Germinal center (tissue), 1 donor: ENCODE results near the gene LAMA4.

Source experiments
- DNase-seq: peaks from one replicate; pipeline ENCODE4 v3.0.0; 2012; ENCODE audit warnings: mixed read lengths, low spot score

LAMA4 gene

DNA sequence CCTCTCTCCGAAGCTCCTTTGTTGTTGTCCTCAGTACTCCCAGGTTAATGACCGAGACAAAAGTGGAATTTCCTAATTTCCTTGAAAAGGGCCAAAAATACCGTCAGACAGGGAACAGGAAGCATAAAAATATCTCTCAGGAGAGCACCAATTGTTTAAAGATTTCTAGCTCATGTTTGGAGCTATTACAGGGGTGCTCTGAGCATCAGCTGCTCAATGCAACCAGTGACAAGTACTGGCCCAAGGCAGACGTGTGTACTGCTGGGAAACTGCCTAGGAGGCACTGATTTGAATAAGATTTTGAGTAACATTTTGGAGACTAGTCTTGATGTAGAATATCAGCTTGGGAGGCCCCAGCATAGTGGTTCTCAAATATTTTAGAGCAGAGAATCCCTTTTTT lies 17.3 kb downstream of the LAMA4 start:
- DNase-seq, result no peak

DNA sequence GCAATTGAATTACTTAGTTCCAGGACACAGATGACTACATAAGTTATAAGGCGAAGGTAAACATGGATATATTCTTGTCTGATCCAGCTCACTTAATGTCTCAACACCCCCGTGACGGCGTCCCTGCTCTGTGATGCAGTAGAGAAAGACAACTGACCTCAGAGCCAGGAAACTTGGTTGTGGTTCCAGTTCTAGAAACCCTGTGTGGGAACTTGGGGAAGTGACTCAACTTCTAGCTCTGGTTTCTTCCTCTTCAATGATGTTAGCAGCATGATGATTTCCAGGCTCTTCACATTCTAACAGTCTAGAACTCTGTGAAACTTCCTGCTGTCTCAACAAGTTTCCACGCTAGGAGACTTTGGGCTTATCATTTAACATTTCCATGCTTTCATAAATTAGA lies 18.4 kb downstream of the LAMA4 start:
- no peak for DNase-seq

DNA sequence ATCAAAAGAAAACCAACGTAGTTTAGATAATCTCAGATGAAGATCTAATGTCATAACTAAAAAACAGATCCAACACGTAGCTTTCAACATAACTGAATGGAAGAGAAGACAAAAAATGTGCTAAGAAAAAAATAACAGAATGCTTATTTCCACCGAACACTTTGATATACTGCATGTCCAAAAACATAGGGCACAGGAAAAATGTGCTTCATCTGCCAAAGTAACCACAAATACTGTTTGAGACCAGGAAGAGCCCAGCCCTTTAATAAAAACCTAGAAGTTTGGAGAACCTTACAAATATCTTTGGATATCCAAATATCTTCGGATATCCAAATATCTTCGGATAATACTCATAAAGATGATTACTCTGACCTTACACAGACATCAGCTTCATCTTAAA lies 19.8 kb downstream of the LAMA4 start:
- no peak for DNase-seq

DNA sequence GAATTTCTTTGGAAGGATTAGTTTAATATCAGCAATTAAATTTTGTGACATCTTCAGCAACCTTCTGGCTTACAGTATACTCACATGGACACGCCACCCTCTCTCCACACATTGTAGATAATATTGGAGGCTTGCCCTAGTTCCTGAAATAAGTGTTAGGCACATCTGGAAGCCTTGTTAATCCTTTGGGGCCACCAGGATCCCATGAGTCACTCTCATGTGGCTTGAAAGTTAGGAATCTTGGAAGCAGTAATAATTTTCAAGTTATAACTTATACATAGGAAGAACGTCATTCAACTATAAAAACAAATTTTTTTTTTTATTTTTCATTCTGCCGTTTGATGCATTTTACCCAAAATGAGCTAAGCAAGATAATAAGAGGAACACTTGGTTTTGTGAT lies 20.5 kb downstream of the LAMA4 start:
- no peak for DNase-seq

DNA sequence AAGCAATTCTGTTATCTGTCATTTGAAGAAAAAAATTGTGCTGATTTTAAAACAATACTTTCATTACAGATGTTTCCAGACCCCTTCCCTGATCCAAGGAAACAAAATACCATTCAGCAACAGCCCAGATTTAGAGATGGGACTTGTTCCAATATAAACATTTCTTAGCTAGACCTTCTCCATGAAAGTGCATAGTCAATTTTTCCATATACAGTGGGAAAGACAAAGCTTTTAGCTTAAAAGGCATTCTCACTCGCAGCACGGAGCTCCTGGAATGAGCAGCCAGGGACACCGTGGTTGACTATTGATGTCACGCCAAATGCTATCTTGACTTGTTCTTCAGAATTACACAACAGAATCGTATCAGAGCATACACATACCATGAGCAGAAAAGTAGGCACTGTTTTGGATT lies 21.5 kb downstream of the LAMA4 start:
- no peak for DNase-seq

DNA sequence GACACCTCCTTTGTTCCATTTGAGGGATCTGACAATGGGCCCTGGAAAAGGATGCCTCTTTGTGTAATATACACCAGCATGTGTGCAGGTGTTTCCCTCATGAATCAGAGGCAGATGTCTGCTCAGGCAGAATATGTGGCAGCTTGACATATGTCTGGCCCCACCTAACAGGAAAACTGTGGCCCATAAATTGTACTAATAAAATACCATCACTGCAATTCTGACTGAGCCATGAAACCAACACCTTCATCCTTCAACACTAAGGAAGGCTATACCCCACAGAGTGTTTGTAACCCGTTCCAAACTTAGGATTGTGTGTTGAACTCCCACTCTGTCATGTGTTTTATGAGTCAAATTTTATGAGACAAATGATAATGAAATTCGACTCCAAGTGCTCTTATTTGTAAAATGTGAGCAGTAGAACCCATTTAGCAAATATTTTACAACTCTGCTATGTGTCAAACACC lies 22.7 kb downstream of the LAMA4 start:
- no peak for DNase-seq

DNA sequence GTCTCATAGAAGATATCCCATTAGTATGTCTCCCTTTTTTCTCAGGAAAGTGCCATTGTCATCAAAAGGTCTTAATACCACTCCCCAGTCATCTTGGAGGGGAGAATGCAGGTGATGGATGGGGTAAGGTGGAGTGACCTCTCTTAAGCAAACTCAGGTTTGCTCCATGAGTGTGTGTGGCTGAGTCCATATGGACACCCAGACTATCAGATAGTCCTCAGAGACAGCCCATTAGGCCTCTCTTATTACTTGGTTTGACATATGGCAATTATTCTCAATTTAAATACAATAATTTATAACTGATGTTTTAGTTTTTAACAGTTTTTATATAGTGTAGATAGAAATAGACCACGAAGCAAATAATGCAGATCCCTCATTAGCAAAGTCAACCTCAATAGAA lies 23.2 kb downstream of the LAMA4 start:
- no peak for DNase-seq

DNA sequence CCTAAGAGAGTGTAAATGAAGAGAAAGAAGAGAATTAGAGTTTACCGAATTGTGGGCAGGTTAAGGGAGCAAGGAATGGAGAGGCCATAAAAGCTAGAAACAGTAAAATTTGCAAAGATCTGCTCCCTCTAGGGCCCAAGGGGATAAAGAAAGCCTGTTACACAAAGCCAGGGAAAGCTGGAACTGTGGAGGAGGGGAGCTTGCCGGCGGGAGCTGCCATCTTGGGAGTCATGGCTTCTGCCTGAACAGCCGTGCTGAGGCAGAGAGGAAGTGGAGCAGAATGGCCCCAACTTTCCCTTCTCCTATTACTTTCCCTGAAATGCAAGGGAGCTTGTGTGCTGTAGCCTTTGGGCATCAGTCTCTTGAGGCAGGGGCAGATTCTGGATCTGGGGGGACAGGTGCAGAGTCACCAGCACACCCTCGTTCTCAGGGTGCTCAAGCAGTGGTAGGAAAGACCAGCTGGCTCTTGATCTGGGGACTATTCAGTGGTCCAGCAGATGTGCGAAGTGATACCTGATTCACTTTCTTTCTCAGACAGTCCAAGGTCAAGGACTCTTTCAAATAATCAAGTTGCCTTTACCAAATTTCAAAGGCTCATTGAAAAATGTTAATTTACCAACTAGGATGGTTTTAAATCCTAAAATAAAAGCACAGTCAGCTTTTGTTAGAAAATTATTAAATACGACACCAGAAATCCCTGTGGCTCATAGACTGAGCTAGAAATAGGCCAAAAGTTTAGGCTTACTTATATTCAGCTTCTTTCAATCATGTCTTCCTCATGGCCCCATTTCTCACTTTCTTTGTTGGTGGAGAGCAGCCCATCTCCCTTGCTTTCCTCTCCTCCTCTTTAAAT lies 25.7 kb downstream of the LAMA4 start:
- DNase-seq, result no peak

DNA sequence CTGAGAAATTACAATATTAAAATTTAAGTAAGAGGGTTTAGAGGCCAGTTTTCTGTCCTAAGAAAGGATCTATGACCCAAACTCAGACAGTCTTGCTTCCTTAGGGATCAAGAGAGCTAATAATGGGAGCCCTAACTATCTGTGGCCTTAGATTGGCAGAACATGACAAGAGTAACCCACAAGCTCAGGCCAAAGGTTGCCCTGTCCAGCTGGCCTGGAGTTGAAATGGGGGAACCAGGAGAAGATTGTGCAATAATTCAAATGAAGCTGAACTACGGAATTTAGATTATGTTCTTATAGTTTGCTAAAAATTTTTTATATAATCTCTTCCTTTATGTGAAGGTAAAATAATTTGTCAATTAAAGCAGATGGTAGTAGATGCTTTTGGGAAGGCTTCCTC lies 26.4 kb downstream of the LAMA4 start:
- no peak for DNase-seq

DNA sequence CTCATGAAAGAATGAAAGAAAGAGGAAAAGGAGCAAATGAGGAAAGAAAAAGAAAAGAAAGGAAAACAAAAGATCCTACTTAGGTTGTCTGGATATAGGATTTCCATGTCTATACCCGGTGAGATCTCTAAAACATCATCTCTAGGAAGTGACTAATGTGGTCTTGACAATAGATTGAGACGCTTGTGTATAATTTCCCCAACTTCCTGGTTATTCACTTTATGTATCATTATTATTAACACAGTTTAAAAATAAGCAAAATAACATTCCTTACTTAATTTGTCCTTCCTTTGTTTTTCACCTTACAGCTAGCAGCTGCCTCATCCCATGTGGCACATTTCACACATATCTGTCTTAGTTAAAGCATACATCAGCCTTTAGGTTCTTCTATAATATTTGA lies 27.0 kb downstream of the LAMA4 start:
- DNase-seq, result no peak

DNA sequence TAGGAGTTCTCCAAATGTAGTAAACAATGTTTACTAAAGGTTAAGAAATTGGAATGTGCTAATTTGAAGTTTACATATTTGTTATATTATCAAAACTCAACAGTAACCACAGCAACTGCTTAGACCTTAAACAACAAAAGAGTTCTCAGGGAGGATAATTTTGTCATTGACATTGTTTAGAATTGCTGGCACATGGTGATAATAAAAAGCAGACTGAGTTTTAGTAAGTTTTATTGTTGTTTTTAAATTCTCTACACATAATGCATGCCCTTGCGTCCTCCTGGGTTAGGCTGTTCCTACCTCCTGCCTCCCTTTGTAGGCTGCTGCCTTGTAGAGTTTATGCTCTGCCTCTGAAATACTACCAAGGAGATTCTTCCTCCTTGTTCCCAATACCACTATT lies 28.7 kb downstream of the LAMA4 start:
- DNase-seq, result no peak

DNA sequence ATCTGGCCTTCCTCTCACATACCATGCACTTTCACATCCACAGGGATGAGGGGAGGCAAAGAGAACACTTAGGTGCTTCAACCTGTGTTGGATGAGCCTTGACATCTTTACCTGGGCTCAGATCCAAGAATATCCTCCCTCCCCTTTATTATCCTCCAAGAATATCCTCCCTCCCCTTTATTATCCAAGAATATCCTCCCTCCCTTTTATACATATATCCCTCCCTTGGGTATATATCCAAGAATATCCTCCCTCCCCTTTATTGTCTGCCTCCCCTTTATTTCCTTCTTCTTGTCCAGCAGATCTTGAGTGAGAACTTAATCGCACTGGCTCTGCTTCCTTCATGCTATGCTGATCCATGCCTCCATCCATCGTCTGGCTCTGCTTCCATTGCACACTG lies 30.3 kb downstream of the LAMA4 start:
- no peak for DNase-seq

DNA sequence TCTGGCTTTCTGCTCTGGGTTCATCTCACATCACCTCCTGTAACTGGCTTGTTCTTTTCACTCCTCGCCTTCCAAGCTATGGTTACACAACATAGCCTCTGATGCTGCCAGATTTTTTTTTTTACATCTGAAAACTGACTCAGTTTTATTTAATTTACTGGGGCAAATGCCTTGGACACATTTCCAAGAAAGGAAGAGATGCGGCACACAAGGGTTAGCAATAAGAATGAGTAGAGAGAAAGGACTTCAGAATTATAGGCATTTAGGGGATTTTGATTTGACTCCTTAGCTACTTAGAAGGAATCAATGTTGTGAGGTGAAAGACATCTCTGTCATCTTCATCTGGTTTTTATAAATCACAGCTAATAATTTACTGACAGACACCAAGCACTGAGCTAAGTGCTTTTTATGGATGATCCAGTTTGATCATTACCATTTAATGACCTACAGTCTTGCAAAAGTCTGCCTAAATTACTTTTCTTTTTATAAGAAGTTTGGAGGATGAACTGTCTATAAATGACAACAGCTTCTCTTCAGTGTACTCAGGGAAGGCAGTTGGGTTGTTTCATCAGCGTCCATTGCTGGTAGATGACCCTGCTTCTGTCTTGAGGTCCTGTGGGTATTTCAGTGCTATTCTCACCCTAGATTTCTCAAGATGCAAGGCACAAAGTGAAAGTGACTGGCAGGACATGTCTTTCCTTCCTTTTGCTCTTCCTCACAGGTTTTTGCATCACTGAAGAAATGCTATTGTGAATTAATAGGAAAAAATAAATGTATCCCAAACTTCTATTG lies 31.1 kb downstream of the LAMA4 start:
- DNase-seq, result no peak

DNA sequence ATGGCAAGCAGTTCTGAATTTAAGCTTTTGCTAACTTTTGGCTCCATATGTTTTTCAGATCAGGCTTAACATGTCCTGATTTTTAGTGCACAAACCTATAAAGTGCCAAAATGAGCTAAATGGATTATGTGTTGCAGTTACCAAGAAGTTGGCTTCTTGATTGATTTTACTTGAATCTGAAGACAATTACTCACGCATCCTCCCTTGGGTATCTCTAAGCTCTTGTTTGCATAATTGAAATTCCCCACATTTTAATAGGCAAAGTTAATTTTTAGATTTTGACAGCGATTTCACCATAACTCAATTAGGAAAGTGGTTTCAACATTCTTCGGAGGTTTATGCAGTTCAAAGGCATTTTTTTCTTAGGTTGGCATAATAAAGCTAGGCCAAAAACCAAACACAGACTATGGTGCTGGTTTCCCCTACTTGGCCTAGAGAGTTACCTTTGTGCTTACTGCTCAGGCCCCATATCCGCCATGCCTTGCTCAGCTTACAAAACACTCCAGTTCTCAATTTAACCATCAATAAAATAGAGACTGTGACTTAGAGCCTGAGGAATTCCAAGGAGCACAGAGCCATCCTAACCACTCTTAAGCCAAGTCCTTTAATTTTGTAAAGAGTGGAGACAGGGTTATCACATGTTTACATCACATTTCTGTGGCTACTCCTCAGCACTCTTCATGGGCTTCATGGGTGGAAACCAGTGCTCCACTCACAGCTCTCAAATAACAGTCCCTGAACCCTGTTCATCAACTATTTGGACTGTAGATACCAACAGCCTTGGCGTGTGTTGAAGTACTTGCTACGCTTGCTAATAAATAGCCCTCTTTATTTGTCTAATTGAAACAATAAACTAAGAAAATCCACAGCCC lies 32.1 kb downstream of the LAMA4 start:
- no peak for DNase-seq

DNA sequence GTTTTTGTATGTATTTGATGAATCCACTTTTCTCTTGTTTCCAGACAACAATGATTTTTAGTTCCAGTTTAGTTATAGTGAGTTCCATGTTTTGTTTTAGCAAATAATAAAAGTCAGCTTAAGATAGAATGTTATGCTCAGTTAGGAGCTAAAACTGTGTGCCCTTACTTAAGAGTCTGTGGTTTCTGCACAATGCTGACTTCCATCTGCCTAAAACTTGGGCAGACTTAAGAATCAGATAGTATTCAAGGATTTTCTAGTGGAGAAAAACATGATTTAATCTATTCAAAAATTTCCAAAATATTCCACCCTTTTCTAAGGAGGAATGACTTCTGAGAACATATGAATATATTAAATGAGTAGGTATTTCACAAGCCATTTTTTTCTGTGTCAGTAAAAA lies 32.8 kb downstream of the LAMA4 start:
- DNase-seq, result no peak

DNA sequence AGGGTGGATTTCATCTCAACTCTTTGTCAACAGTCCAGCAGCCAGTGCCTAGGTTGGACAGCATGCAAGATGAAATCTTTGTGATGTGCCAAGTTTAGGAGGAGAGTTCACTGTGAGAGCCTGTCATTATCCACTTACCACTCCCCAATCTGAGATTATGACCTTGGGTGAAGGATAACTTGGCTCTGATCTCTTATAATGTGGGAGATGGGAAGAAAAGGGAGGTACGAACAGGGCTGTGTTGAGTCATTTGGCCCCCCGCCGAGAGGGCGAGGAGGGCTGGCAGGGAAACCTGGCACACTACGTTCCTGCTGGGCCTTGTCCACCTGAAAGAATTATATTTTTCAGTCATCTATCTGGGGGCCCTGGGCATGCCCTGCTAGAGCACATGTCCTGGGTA lies 35.8 kb downstream of the LAMA4 start:
- DNase-seq, result no peak

DNA sequence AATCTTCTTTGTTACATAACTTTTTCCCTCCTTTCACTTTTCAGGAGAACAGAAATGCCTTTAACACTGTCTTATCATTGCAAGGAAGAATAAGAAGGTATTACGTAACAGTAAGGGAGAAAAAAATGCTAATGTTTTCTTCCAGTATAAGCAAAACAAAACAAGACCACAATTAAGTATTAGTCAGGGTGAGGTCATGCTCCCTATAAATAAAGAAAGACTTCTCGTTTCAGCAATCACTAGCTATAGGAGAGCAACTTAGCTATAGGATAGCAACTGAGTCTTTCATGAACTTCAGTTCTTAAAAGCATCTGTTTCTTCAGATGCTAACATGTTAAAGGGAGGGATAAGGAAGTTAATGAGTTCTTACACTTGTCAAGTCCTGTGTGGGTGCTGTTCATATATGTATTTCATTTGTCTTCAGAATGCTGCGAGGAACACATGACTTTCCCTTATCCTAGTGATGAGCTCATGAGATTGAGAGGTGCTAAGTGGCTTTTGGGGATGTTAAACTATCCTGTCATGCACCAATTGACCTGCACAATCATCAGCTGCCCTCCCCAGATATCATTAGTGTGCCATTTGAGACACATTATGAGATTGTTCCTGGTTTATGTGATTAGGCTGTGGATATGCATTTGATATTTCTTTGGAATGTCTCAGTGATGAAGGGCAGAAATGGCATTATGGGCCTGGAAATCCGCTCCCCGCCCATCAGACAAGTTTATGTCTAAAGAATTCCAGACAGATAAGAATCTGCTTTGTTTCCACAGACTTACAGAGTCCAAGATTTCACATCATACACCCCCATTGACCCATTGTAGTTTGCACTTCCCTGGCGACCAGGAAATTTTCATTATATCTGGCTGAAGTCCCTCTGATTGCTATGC lies 37.5 kb downstream of the LAMA4 start:
- no peak for DNase-seq

DNA sequence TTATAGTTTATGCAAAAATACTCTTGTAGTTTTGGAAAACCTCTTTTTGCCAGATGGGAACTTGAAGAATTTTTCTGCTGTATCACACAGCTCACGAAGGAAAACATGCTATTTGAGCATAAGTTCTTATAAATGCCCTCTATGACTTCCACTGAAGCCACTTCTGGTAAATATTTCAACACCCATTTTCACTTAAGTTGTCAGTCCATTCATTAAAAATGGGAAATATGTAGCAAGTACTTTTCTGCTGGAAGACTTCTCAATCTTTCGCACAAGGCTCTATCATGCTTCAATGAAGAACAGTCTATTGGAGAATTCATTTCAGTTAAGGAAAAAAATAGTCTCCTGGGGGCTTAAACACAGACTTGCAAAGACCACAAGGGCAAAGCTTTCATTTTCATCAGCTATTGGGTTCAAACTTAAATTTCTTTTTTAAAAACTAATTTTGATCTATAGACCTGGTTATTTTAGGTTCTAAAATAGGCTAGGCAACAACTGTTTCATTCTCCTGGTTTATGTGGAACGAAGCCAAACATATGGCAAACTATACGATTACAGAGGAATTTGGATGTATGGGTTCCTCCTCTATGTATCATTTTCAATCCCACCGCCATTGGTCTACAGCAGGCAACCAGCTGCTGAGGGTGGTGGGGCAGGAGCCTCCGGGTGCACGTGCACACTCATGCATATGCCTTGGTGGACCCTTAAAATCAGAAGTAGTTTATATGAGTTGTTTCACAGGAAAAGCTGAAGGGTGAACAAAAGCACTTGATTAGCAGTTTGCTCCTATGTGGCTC lies 38.7 kb downstream of the LAMA4 start:
- no peak for DNase-seq

DNA sequence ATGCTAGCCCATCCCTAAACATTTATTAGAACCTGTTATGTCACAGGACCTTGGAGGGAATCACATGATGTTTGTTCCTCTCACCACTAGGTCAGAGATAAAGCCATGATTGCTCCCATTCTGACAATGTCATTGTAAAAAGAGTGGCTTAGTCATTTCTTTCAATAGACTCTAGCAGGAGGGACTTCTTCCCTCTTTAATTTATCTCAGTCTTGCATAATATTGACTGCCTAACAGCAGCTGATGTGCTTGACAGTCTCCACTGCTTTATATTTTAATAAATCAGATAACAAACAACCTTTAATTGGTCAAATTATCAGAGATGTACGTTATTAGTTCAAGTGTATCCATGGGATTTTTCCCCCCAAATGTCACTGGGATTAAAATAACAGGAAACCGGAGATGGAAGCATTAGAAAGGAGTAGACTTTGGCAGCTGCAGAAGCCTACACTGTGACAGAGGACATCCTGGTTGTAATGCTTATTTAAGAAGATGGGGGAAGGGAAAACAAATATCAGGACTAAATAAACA lies 39.6 kb downstream of the LAMA4 start:
- no peak for DNase-seq

DNA sequence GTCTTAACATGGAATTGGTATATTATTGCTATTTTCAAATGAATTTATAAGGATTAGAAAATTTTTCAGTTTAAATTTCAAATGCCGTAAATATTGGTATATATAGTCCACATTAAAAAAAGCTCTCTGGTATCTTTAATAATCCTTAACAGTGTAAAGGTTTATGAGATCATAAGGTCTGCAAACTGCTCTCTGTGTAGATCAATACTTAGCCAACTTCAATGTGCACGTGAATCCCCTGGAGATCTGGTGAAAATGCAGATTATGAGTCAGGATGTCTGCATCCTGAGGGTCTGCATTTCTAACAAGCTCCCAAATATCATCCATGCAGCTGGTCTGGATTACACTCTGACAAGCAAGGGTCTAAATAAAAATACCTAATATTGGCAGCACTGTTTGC lies 43.5 kb downstream of the LAMA4 start:
- no peak for DNase-seq
